Body of pancreas (tissue), 4 donors: Measurements from ENCODE around the gene SLC15A4. TPM values are rescaled to one million over a fixed set of nuclear protein-coding genes. Genes with fewer than 3 reads are reported as not detected.
"Not testable (repeated sequence)": the region's sequence is repeated elsewhere in the genome, so short reads cannot be mapped to it uniquely, and the experiment has no call there.

Experiments
- ATAC-seq: fragments of 150-250 bp; one replicate; pipeline ENCODE4 v1.9.1; 2016
- DNase-seq, 4 donors: peaks; one replicate each; pipeline ENCODE4 v3.0.0-alpha.2; 2019
- H3K27ac ChIP-seq, 4 donors: fragments of 200-600 bp; sonication (generic); 1 replicate in 3 of 4; 2 replicates in 1 of 4; pipeline versions ENCODE4 v1.5.1 to v1.6.1; 2016 to 2019; ENCODE audit warnings: mild to moderate bottlenecking in 1 of 4, mixed read lengths in 1 of 4, moderate library complexity in 1 of 4
- H3K27me3 ChIP-seq, 2 donors: fragments of 200-600 bp; sonication (generic); one replicate each; pipeline ENCODE4 v1.6.0; 2016; ENCODE audit warnings: mild to moderate bottlenecking in 1 of 2
- H3K36me3 ChIP-seq, 2 donors: fragments of 200-600 bp; sonication (generic); replicated peaks in 1 of 2; 2 replicates each; pipeline ENCODE4 v1.5.1; 2016; ENCODE audit warnings: low read depth in 2 of 2; ENCODE audit not compliant: insufficient read depth in 1 of 2
- H3K4me1 ChIP-seq: fragments of 200-600 bp; sonication (generic); one replicate; pipeline ENCODE4 v1.6.0; 2016
- H3K4me3 ChIP-seq, 2 donors: fragments of 200-600 bp; sonication (generic); 1 replicate in 1 of 2; 2 replicates in 1 of 2; pipeline ENCODE4 v1.5.1; 2016 to 2019
- H3K9me3 ChIP-seq, 3 donors: fragments of 200-600 bp; sonication (generic); 1 replicate in 2 of 3; 2 replicates in 1 of 3; pipeline ENCODE4 v1.5.1; 2016
- POLR2A ChIP-seq, 3 donors: fragments of 450-650 bp; IDR thresholded peaks; one replicate each; pipeline ENCODE4 v1.6.1; 2016; ENCODE audit warnings: antibody characterized with exemption in 3 of 3, mild to moderate bottlenecking in 2 of 3
- WGBS, 2 donors: methylation state at CpG; one replicate each; pipeline ENCODE4 v1.1.5; 2017; 5-methylcytosine and 5-hydroxymethylcytosine counted together
- intact Hi-C: fragments of 100-400 bp; cut with DNase I; formaldehyde crosslinking; loops from one replicate; pipeline ENCODE4 v1.15.1; 2023
- total RNA-seq, 2 donors: library from RNA; depleted of rRNA; stranded (reverse); fragments of >200 nt; gene quantifications; one replicate each; pipeline ENCODE4 v1.1.0, GENCODE V29; 2016
- TF ChIP-seq, protein P1 (sequence below), 7 experiments: fragments of 450-650 bp in 4 of 7; fragments of 200-600 bp in 3 of 7; sonication (generic) in 3 of 7; IDR thresholded peaks; one replicate each; pipeline ENCODE4 v1.5.1; 2016 to 2019; ENCODE audit warnings: antibody characterized with exemption in 7 of 7

The SLC15A4 gene
- total RNA-seq, 2 donors from 2014 or later, result 14.5 to 21.0 TPM

- no peaks in the 10 kb centered on the region for H3K4me1 ChIP-seq
- peak within 1 kb of the TSS in 1 of 4 donors; percentile 39 for H3K27ac ChIP-seq
- no peaks in the 10 kb centered on the region for H3K9me3 ChIP-seq
- H3K27me3 ChIP-seq, result no peaks in the 10 kb centered on the region
- H3K4me3 ChIP-seq, result no peak within 1 kb of the TSS
- no peak for DNase-seq
- TF ChIP-seq, protein P1, sequence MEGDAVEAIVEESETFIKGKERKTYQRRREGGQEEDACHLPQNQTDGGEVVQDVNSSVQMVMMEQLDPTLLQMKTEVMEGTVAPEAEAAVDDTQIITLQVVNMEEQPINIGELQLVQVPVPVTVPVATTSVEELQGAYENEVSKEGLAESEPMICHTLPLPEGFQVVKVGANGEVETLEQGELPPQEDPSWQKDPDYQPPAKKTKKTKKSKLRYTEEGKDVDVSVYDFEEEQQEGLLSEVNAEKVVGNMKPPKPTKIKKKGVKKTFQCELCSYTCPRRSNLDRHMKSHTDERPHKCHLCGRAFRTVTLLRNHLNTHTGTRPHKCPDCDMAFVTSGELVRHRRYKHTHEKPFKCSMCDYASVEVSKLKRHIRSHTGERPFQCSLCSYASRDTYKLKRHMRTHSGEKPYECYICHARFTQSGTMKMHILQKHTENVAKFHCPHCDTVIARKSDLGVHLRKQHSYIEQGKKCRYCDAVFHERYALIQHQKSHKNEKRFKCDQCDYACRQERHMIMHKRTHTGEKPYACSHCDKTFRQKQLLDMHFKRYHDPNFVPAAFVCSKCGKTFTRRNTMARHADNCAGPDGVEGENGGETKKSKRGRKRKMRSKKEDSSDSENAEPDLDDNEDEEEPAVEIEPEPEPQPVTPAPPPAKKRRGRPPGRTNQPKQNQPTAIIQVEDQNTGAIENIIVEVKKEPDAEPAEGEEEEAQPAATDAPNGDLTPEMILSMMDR (IDR thresholded peaks at IDR 0.05), result no peak
- no peak for TF ChIP-seq POLR2A (IDR thresholded peaks at IDR 0.05)
- ATAC-seq, result no peak
- 45 to 85% methylated on average over 5 to 23 of the region's 56 CpGs for WGBS, 2 donors
- no peaks in the 10 kb centered on the region for H3K36me3 ChIP-seq
- intact Hi-C loops, result no loop called here
Observed at GRCh38 chr12:128852885-128853599, 29.3 kb upstream of the SLC15A4 start, which contains the start of gene GLT1D1. TSS of gene GLT1D1 (plus strand) at chr12:128853478. CDS start at chr12:128853582, 104 bp downstream.

DNA sequence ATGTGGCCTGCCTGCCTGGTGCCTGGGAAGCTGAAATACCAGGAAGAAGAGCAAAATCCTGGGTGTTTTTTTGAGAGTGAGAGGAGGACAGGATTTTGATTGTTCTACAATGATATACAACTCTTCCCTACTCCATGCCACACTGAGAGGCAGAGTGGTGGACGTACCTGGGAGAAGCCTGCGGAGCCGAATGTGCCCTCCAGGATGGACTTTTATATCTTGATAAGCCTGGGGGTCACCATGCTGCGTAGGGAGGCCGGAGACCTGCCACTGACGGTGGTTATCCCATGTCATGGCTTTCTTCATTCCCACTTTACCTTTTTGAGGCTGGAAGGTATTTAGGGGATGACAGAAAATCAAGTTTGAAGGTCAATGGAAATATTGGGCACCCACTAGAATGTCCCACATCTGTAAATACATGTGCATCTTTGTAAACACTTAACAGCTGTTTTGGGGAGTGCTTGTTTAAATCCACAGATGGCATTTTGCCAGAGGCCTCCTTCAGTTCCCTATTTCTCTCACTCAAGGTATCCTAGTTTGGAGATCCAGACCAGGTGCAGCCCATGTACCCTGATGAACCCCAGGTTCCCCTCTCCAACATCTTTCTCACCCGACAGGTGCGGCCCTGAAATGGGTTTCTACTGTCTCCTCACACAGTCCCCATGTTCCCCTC lies 28.4 kb upstream of the SLC15A4 start:
- Histone ChIP-seq H3K4me3 (no peak overlapping the region), H3K36me3 (no peaks in the 10 kb centered on the region), H3K9me3 (no peaks in the 10 kb centered on the region), H3K27ac (no peak overlapping the region), H3K4me1 (no peaks in the 10 kb centered on the region), H3K27me3 (no peaks in the 10 kb centered on the region)
- DNase-seq (no peak), ATAC-seq (no peak)
- 61 to 72% methylated on average over 8 of the region's 8 CpGs for WGBS, 2 donors
- intact Hi-C loops, result no loop called here
- TF ChIP-seq POLR2A (IDR thresholded peaks at IDR 0.05), result no peak
- TF ChIP-seq, protein P1 (IDR thresholded peaks at IDR 0.05), result no peak

- WGBS, 2 donors, result 77 to 79% methylated on average over 7 of the region's 7 CpGs
- H3K4me1 ChIP-seq, H3K27ac ChIP-seq, intact Hi-C loops, H3K36me3 ChIP-seq, H3K4me3 ChIP-seq, ATAC-seq, H3K27me3 ChIP-seq, DNase-seq, H3K9me3 ChIP-seq: not testable (repeated sequence)
Observed at GRCh38 chr12:128851429-128851828, 27.7 kb upstream of the SLC15A4 start.

DNA sequence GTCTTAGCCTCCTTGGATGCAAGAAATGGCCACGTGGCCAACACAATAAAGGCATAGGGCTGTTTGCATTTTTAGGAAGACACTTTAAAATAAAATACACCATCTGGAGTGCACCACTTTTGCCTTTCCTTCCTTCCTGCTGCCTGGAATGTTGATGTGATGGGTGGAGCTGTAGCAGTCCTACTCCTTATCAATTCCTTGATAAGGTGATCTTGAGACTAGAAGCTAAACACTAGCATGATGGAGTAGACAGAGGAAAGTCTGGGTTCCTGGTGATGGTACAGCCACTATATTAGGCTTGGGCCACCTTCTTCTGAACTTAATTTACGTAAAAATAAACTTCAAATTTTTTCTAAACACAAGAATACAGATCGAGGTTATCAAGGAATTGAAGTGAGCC lies 26.6 kb upstream of the SLC15A4 start:
- DNase-seq, result no peak
- WGBS, 2 donors, result 47 to 70% methylated on average over 3 of the region's 3 CpGs
- no peak for ATAC-seq
- Histone ChIP-seq H3K36me3 (no peaks in the 10 kb centered on the region), H3K9me3 (no peaks in the 10 kb centered on the region), H3K4me1 (no peaks in the 10 kb centered on the region), H3K4me3 (no peak overlapping the region), H3K27ac (no peak overlapping the region), H3K27me3 (no peaks in the 10 kb centered on the region)
- intact Hi-C loops, result no loop called here
- TF ChIP-seq, protein P1 (IDR thresholded peaks at IDR 0.05), result no peak

GRCh38 chr12:128849806-128850205 lies 26.0 kb upstream of the SLC15A4 start:
- intact Hi-C loops, result not testable (repeated sequence)

More at GRCh38 chr12:128849806-128850205, 26.0 kb upstream of the SLC15A4 start:
- not testable (repeated sequence) for ATAC-seq, DNase-seq, H3K4me1 ChIP-seq, H3K27ac ChIP-seq, H3K27me3 ChIP-seq, H3K36me3 ChIP-seq, H3K4me3 ChIP-seq, H3K9me3 ChIP-seq
- 43 to 54% methylated on average over 6 of the region's 6 CpGs for WGBS, 2 donors
